ENCODE data around the gene GPR34. TPM values are rescaled to one million over a fixed set of nuclear protein-coding genes. Genes with fewer than 3 reads are reported as not detected.

GPR34 gene, protein sequence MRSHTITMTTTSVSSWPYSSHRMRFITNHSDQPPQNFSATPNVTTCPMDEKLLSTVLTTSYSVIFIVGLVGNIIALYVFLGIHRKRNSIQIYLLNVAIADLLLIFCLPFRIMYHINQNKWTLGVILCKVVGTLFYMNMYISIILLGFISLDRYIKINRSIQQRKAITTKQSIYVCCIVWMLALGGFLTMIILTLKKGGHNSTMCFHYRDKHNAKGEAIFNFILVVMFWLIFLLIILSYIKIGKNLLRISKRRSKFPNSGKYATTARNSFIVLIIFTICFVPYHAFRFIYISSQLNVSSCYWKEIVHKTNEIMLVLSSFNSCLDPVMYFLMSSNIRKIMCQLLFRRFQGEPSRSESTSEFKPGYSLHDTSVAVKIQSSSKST
- not detected in 2 replicates for total RNA-seq

DNA sequence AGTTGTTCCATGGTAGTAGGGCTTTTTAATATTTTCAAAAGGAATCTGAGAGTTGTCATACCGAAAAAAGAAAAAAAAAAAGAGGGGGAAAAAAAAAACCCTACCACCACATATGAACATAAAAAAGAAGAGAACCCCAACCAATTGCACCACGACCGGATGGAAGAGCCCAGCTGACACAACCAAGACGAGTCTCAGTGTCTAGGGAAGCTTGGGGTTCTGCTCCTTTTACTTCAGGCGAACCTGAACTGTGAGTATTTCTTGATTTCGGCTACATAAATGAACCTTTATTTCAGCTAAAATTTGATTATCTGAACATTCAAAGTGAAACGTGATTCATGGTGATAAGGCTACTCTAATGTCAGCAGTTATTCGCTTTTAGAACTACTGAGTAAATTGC is at the start of gene GPR34:
Gene GPR34 (plus strand): TSS at position 139 of the 400 bp plus-strand sequence. CDS start 6,661 bp downstream, outside the sequence.

DNA sequence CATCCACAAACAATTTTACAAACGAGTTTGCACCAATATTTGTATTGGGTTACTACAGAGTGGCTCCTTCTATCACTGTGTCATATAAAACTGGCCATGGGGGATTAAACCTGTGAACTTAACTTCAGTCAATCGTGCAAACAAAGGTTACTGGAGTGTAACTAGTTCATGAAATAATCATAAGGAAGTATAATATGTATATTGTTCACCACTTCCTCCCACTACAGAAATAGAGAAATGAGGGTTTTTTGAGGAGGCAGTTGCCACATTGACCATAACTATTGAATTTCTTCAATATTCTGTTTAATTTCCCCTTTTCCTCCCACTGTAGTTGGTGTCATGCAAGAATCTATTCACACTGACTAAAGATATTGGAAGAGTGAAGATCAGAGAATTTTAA is 35.1 kb downstream of the GPR34 start, which contains the start of gene GPR82:
Gene GPR82 (plus strand): TSS at position 356 of the 400 bp plus-strand sequence. CDS start 2,846 bp downstream, outside the sequence.

Other genes with a start within 250 kb of the GPR34 start
- not detected in 2 replicates for gene NYX, start 241.6 kb upstream of the GPR34 start, total RNA-seq
- not detected in 2 replicates for gene GPR82, start 35.2 kb downstream of the GPR34 start, total RNA-seq
- gene CASK, start 234.6 kb downstream of the GPR34 start, total RNA-seq = 36.1 and 50.7 TPM in 2 replicates

All from aortic smooth muscle cell (primary cell).